Central memory CD8-positive, alpha-beta T cell (primary cell): ENCODE results near the gene UMAD1.
A peak's percentile ranks its signal among the peaks of the same experiment; 100 is the strongest.

Experiments
- ATAC-seq: fragments of 150-1000 bp; cut with Tn5 transposase; replicated peaks from 2 replicates; pipeline ENCODE4 v1.10.0; 2022; ENCODE audit warnings: mild to moderate bottlenecking, moderate FRiP score, moderate number of reproducible peaks; ENCODE audit not compliant: poor library complexity, severe bottlenecking; ENCODE audit errors: extremely low read depth
- DNase-seq, 2 donors: peaks; one replicate each; pipeline ENCODE4 v3.0.0; 2021; ENCODE audit warnings: low spot score in 2 of 2
- H3K27ac Mint-ChIP-seq: one replicate; pipeline ENCODE4 v1.8.0; 2022; ENCODE audit warnings: low read depth, mild to moderate bottlenecking, moderate library complexity, mixed read lengths
- H3K27me3 Mint-ChIP-seq: one replicate; pipeline ENCODE4 v1.8.0; 2022; ENCODE audit warnings: mixed read lengths
- H3K36me3 Mint-ChIP-seq: one replicate; pipeline ENCODE4 v1.8.0; 2022; ENCODE audit warnings: mild to moderate bottlenecking, moderate library complexity, mixed read lengths; ENCODE audit not compliant: insufficient read depth
- H3K4me1 Mint-ChIP-seq: one replicate; pipeline ENCODE4 v1.8.0; 2022; ENCODE audit warnings: mixed read lengths
- H3K4me3 Mint-ChIP-seq: one replicate; pipeline ENCODE4 v1.8.0; 2022; ENCODE audit warnings: mild to moderate bottlenecking, moderate library complexity, mixed read lengths
- H3K9me3 Mint-ChIP-seq: one replicate; pipeline ENCODE4 v1.8.0; 2022; ENCODE audit warnings: mixed read lengths

The UMAD1 gene

GRCh38 chr7:7911369-7912123 lies 271.0 kb downstream of the UMAD1 start:
- H3K27me3 Mint-ChIP-seq = no peaks in the 10 kb centered on the region
- peak overlapping the region; percentile 11 for H3K27ac Mint-ChIP-seq
- peaks cover 2% of the 10 kb centered on the region for H3K36me3 Mint-ChIP-seq
- no peak overlapping the region for H3K4me3 Mint-ChIP-seq
- H3K9me3 Mint-ChIP-seq = no peaks in the 10 kb centered on the region
- H3K4me1 Mint-ChIP-seq = peaks cover 4% of the 10 kb centered on the region
- no peak for DNase-seq
- ATAC-seq = no peak

GRCh38 chr7:7912937-7913336 lies 272.4 kb downstream of the UMAD1 start:
- Mint-ChIP-seq H3K4me1 (peaks cover 4% of the 10 kb centered on the region), H3K27ac (no peak overlapping the region), H3K27me3 (no peaks in the 10 kb centered on the region), H3K4me3 (no peak overlapping the region), H3K36me3 (peaks cover 2% of the 10 kb centered on the region), H3K9me3 (no peaks in the 10 kb centered on the region)
- ATAC-seq = no peak
- no peak for DNase-seq

GRCh38 chr7:7913504-7913903 lies 273.0 kb downstream of the UMAD1 start:
- Mint-ChIP-seq H3K9me3 (no peaks in the 10 kb centered on the region), H3K27me3 (no peaks in the 10 kb centered on the region), H3K4me1 (peaks cover 4% of the 10 kb centered on the region), H3K27ac (no peak overlapping the region), H3K36me3 (peaks cover 2% of the 10 kb centered on the region), H3K4me3 (no peak overlapping the region)
- DNase-seq (no peak), ATAC-seq (no peak)

- no peak for DNase-seq
Observed at GRCh38 chr7:7914547-7914946, 274.0 kb downstream of the UMAD1 start.

GRCh38 chr7:7916064-7916463 lies 275.5 kb downstream of the UMAD1 start:
- Mint-ChIP-seq H3K4me3 (no peak overlapping the region), H3K36me3 (peaks cover 5% of the 10 kb centered on the region), H3K4me1 (peaks cover 4% of the 10 kb centered on the region), H3K27me3 (no peaks in the 10 kb centered on the region), H3K27ac (no peak overlapping the region), H3K9me3 (no peaks in the 10 kb centered on the region)
- no peak for ATAC-seq
- no peak for DNase-seq

More at GRCh38 chr7:7914547-7914946, 274.0 kb downstream of the UMAD1 start:
- Mint-ChIP-seq H3K4me1 (peaks cover 4% of the 10 kb centered on the region), H3K27ac (no peak overlapping the region), H3K9me3 (no peaks in the 10 kb centered on the region), H3K27me3 (no peaks in the 10 kb centered on the region), H3K36me3 (peaks cover 5% of the 10 kb centered on the region), H3K4me3 (no peak overlapping the region)
- no peak for ATAC-seq

GRCh38 chr7:7917593-7917992 lies 277.0 kb downstream of the UMAD1 start:
- Mint-ChIP-seq H3K4me1 (peaks cover 11% of the 10 kb centered on the region), H3K9me3 (no peaks in the 10 kb centered on the region), H3K4me3 (no peak overlapping the region), H3K27ac (no peak overlapping the region), H3K27me3 (no peaks in the 10 kb centered on the region), H3K36me3 (peaks cover 4% of the 10 kb centered on the region)
- no peak for ATAC-seq
- no peak for DNase-seq

GRCh38 chr7:7918736-7919448 lies 278.3 kb downstream of the UMAD1 start:
- H3K36me3 Mint-ChIP-seq = peaks cover 4% of the 10 kb centered on the region
- H3K4me1 Mint-ChIP-seq = peaks cover 18% of the 10 kb centered on the region
- ATAC-seq (no peak), DNase-seq (no peak)
- H3K9me3 Mint-ChIP-seq = no peaks in the 10 kb centered on the region
- no peak overlapping the region for H3K4me3 Mint-ChIP-seq
- H3K27me3 Mint-ChIP-seq = no peaks in the 10 kb centered on the region
- no peak overlapping the region for H3K27ac Mint-ChIP-seq

GRCh38 chr7:7919449-7919945 lies 278.9 kb downstream of the UMAD1 start:
- H3K4me3 Mint-ChIP-seq = no peak overlapping the region
- H3K4me1 Mint-ChIP-seq = peaks cover 24% of the 10 kb centered on the region
- H3K27ac Mint-ChIP-seq = no peak overlapping the region

GRCh38 chr7:7920056-7920455 lies 279.5 kb downstream of the UMAD1 start:
- H3K36me3 Mint-ChIP-seq = peaks cover 4% of the 10 kb centered on the region
- ATAC-seq (no peak), DNase-seq (no peak)
- no peaks in the 10 kb centered on the region for H3K9me3 Mint-ChIP-seq
- no peaks in the 10 kb centered on the region for H3K27me3 Mint-ChIP-seq
- peak overlapping the region; percentile 61 for H3K4me3 Mint-ChIP-seq
- no peak overlapping the region for H3K27ac Mint-ChIP-seq
- peaks cover 27% of the 10 kb centered on the region for H3K4me1 Mint-ChIP-seq

More at GRCh38 chr7:7919449-7919945, 278.9 kb downstream of the UMAD1 start:
- Mint-ChIP-seq H3K27me3 (no peaks in the 10 kb centered on the region), H3K9me3 (no peaks in the 10 kb centered on the region), H3K36me3 (peaks cover 4% of the 10 kb centered on the region)
- DNase-seq = no peak
- no peak for ATAC-seq

GRCh38 chr7:7920481-7920880 lies 279.9 kb downstream of the UMAD1 start:
- H3K4me1 Mint-ChIP-seq = peaks cover 27% of the 10 kb centered on the region
- peak overlapping the region; percentile 61 for H3K4me3 Mint-ChIP-seq
- H3K27ac Mint-ChIP-seq = no peak overlapping the region
- H3K9me3 Mint-ChIP-seq = no peaks in the 10 kb centered on the region
- no peak for DNase-seq
- peak; percentile 65 for ATAC-seq
- H3K27me3 Mint-ChIP-seq = no peaks in the 10 kb centered on the region
- H3K36me3 Mint-ChIP-seq = peaks cover 4% of the 10 kb centered on the region

GRCh38 chr7:7921830-7922229 lies 281.3 kb downstream of the UMAD1 start:
- Mint-ChIP-seq H3K27me3 (no peaks in the 10 kb centered on the region), H3K9me3 (no peaks in the 10 kb centered on the region), H3K4me1 (peaks cover 22% of the 10 kb centered on the region), H3K4me3 (peak overlapping the region; percentile 30), H3K36me3 (peaks cover 4% of the 10 kb centered on the region), H3K27ac (no peak overlapping the region)
- ATAC-seq = no peak
- DNase-seq = no peak

GRCh38 chr7:7922684-7923385 lies 282.3 kb downstream of the UMAD1 start:
- ATAC-seq = no peak
- H3K36me3 Mint-ChIP-seq = peaks cover 4% of the 10 kb centered on the region
- H3K4me3 Mint-ChIP-seq = no peak overlapping the region
- no peak for DNase-seq
- H3K27me3 Mint-ChIP-seq = no peaks in the 10 kb centered on the region
- H3K27ac Mint-ChIP-seq = no peak overlapping the region
- H3K9me3 Mint-ChIP-seq = no peaks in the 10 kb centered on the region
- H3K4me1 Mint-ChIP-seq = peaks cover 22% of the 10 kb centered on the region
